ENCODE results near the gene RIMBP2.

The RIMBP2 gene

GRCh38 chr12:130444061-130444460 lies 272.0 kb downstream of the RIMBP2 start:
- no peak for DNase-seq (ENCODE audit: low read depth, low spot score)
- TF ChIP-seq CTCF (IDR thresholded peaks at IDR 0.05; ENCODE audit: insufficient read depth, low read length, missing control alignments), result no peak
- ChIA-PET POLR2A (no interaction called here), CTCF (no interaction called here)
- no peak overlapping the region for H3K4me3 ChIP-seq (ENCODE audit: low read depth, low read length)

GRCh38 chr12:130441771-130442760 lies 274.0 kb downstream of the RIMBP2 start:
- ChIA-PET CTCF (no interaction called here), POLR2A (no interaction called here)
- DNase-seq (ENCODE audit: low read depth, low spot score), result no peak
- TF ChIP-seq CTCF (IDR thresholded peaks at IDR 0.05; ENCODE audit: insufficient read depth, low read length, missing control alignments), result no peak
- no peak overlapping the region for H3K4me3 ChIP-seq (ENCODE audit: low read depth, low read length)

DNA sequence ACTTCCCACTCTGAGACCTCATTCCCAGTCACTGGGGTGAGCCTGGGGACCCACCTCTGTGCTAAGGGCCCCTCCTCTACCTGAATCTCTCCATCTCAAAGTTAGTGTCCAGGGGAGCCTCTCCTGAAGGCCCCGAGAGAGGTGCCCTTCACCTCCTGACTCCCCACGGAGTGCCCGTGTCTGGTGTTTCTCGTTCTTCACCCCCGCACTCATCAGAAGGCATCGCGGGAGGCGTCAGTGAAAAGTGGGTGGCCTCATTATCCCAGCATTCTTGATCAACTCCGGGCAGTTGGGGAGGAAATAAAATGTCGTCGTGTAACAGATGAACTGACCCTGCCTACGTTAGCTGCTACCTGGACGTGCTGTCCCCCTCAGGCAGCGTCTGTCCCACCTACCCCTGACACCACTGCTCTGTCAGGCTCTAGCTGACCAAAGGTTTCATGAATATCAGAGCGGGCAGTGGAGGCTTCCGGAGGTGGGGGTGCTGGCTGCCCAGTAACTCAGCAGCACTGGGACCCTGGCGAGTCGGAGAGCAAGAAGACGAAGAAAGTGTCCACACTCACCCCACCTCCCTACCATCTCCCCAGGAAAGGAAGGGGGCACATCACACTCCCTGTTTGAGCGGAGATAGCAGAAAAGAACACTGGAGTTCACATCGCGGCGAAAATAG lies 275.6 kb downstream of the RIMBP2 start:
- TF ChIP-seq CTCF (IDR thresholded peaks at IDR 0.05; ENCODE audit: insufficient read depth, low read length, missing control alignments), result no peak

GRCh38 chr12:130439250-130439649 lies 276.8 kb downstream of the RIMBP2 start:
- POLR2A ChIA-PET, result no interaction called here
- no peak overlapping the region for H3K4me3 ChIP-seq (ENCODE audit: low read depth, low read length)
- no peak for DNase-seq (ENCODE audit: low read depth, low spot score)
- CTCF ChIA-PET, result no interaction called here
- TF ChIP-seq CTCF (IDR thresholded peaks at IDR 0.05; ENCODE audit: insufficient read depth, low read length, missing control alignments), result no peak

More for the DNA sequence above, 275.6 kb downstream of the RIMBP2 start:
- no peak for DNase-seq (ENCODE audit: low read depth, low spot score)
- CTCF ChIA-PET, result no interaction called here
- no peak overlapping the region for H3K4me3 ChIP-seq (ENCODE audit: low read depth, low read length)
- POLR2A ChIA-PET, result no interaction called here

- no peak for TF ChIP-seq CTCF (IDR thresholded peaks at IDR 0.05; ENCODE audit: insufficient read depth, low read length, missing control alignments)
- no peak overlapping the region for H3K4me3 ChIP-seq (ENCODE audit: low read depth, low read length)
- DNase-seq (ENCODE audit: low read depth, low spot score), result no peak
- CTCF ChIA-PET, result no interaction called here
- POLR2A ChIA-PET, result no interaction called here
Measured at GRCh38 chr12:130438711-130439110, 277.4 kb downstream of the RIMBP2 start.

- POLR2A ChIA-PET, result no interaction called here
- no peak overlapping the region for H3K4me3 ChIP-seq (ENCODE audit: low read depth, low read length)
- CTCF ChIA-PET, result no interaction called here
- no peak for DNase-seq (ENCODE audit: low read depth, low spot score)
- no peak for TF ChIP-seq CTCF (IDR thresholded peaks at IDR 0.05; ENCODE audit: insufficient read depth, low read length, missing control alignments)
Measured at GRCh38 chr12:130438243-130438620, 277.9 kb downstream of the RIMBP2 start.

Measured in AG04449 (cell line).